DMS53 treated with DMSO at 0.1 percent for 48 hours (cell line): ENCODE measurements around the gene GRID1.
"Not testable (repeated sequence)": the region's sequence is repeated elsewhere in the genome, so short reads cannot be mapped to it uniquely, and the experiment has no call there.

Experiments
- DNase-seq: peaks from one replicate; lab custom pipeline; 2025; ENCODE audit not compliant: unreplicated experiment; lab: John Stamatoyannopoulos, UW

Gene GRID1

GRCh38 chr10:85861513-85862197 lies 504.9 kb downstream of the GRID1 start:
- DNase-seq: no peak

DNA sequence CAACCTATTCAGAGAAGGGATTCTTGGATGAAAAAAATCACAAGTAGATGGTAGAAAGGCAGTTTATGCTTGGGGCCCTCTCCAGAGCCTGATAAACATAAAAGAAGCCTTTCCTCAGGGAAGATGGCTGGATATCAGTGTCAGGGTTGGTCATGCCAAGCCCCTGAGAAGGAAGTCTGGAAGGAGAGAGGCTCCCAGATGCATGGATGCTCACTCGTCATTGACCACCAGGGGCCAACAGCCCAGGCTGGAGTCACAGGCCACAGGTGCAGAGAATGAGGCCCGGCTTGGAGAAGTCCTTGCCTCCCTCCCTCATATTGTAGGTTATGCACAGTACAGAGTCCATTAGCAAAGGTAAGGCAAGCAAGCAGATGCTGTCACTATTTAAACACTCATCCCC lies 506.7 kb downstream of the GRID1 start:
- DNase-seq: no peak

- no peak for DNase-seq
Measured at GRCh38 chr10:85858776-85859515, 507.6 kb downstream of the GRID1 start.

- no peak for DNase-seq
Measured at GRCh38 chr10:85857791-85858190, 508.8 kb downstream of the GRID1 start.

- DNase-seq: no peak
Measured at GRCh38 chr10:85857305-85857704, 509.3 kb downstream of the GRID1 start.

GRCh38 chr10:85851934-85852333 lies 514.7 kb downstream of the GRID1 start:
- no peak for DNase-seq

DNA sequence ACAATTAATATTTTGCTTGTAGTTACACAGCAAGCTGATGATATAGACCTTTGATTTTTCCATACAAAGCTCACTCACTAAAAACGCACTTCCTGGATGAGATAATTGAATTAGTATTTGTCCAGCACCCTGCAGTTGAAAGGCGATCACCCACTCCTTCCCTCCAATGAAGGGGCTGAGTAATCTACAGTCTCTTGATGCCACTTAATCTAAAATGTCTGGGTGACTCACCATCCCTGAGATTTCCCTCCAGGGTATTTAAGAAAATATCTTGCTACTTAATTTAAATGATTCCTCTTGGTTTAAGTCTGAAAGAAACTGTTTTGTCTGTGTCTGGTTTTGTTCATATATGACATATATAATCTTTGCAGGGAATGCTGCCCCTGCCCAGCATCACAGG lies 515.3 kb downstream of the GRID1 start:
- no peak for DNase-seq

DNA sequence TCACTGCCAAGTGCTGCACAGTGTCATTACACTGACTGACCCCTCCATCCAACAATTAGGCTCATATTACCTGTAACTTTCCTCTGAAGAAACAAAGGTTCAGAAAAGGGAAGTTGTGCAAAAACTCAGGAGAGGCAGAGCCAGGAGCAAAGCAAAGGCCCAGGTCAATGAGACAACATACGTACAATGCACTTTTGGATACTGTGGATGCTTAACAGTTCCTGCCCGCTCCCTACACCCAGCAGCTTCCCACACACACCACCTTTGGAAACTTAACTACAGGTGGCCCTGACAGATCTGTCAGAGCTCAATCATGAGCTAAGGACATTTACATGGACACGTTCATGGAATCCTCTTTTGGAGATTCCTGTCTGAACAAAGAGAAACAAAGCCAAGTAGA lies 515.9 kb downstream of the GRID1 start:
- no peak for DNase-seq

GRCh38 chr10:85849315-85849714 lies 517.3 kb downstream of the GRID1 start:
- no peak for DNase-seq

- DNase-seq: no peak
Measured at GRCh38 chr10:85848756-85849155, 517.8 kb downstream of the GRID1 start.

GRCh38 chr10:85847085-85847484 lies 519.5 kb downstream of the GRID1 start:
- DNase-seq: no peak

- not testable (repeated sequence) for DNase-seq
Measured at GRCh38 chr10:85838660-85839059, 527.9 kb downstream of the GRID1 start.

DNA sequence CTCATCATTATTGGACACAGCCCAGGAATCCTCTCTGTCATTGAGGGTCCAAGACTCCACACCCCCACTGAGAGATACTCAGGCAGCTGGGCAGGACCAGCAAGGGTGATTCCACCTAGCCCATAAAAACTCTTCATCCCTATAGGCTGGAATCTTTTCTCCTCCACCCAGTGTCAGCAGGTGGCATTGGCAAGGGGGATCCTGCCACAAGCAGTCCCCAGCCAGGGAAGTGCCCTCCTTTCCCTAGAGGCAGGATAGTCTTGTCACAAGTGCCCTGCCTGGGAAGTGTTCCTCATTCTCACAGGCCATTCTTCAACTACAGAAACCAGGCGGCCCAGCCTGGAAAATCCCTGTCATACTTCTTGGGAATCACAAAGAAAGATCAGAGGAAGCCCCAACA lies 533.6 kb downstream of the GRID1 start:
- no peak for DNase-seq

GRCh38 chr10:85831422-85831821 lies 535.2 kb downstream of the GRID1 start:
- DNase-seq: no peak

- no peak for DNase-seq
Measured at GRCh38 chr10:85826377-85826776, 540.2 kb downstream of the GRID1 start.

DNA sequence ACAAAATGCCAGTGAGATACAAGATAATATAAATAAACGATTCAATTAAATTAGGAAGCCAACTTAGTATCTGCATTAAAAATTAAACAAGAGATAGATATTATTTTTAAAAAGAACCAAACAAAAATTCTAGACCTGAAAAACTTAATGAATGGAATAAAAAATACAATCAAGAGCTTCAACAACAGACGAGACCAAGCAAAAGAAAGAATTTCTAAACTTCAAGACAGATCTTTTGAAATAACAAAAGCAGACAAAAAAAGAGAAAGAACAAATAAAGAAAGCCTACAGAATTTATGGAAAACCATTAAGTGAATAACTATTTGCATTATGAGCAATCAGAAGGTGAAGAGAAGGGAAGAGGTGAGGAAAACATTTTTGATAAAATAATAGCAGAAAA lies 555.2 kb downstream of the GRID1 start:
- DNase-seq: no peak

DNA sequence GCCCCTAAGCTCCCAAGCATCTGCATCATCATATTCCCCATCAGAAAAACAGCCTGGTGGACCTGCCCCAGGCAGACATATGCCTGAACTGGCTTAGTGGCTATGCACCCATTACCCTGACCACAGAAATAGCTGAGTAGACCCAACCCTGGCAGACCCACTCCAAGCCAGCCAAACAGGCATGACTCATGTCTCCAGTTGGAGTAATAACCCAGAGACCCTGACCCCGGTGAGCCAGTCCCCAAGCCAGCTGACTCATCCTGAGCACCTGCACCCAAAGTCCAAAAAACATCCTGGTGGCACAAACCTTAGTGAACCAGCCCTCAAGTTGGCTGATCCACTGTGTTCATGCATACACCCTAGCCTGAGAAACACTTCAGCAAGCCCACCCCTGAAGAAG lies 555.9 kb downstream of the GRID1 start:
- no peak for DNase-seq

DNA sequence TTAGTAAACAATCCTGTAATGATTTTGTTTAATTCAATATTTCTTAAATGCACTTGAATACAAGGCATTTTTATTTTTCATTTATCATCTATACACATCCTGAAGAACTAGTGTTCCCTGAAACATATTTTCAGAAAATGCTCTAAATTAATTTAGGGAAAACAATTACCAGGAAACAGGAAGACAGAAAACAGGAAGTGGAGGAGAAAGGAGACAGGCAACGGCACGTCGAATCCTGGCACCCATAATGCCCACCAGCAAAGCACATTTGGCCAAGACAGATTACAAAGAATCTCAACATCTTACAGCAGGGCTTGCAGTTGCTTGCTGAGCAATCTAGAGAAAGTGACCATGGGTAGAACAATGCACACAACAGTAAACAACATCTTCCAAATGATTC lies 571.1 kb downstream of the GRID1 start:
- DNase-seq: no peak

- no peak for DNase-seq
Measured at GRCh38 chr10:85794553-85794952, 572.0 kb downstream of the GRID1 start.

GRCh38 chr10:85792533-85792858 lies 574.1 kb downstream of the GRID1 start:
- no peak for DNase-seq

GRCh38 chr10:85791818-85792532 lies 574.6 kb downstream of the GRID1 start:
- no peak for DNase-seq
